ENCODE measurements around the gene TMEM80.

TMEM80 gene

GRCh38 chr11:699753-700152, 4.1 kb downstream of the TMEM80 start:
- DNase-seq: no peak

- DNase-seq: no peak
These were observed 6.3 kb downstream of the TMEM80 start for GRCh38 chr11:701741-702461.

- no peak for DNase-seq
These were observed 7.1 kb downstream of the TMEM80 start for GRCh38 chr11:702462-703461.

- no peak for DNase-seq
These were observed 7.9 kb downstream of the TMEM80 start for GRCh38 chr11:703506-703905.

- no peak for DNase-seq
These were observed 8.6 kb downstream of the TMEM80 start for GRCh38 chr11:704228-704674.

GRCh38 chr11:704781-705645, 9.4 kb downstream of the TMEM80 start:
- DNase-seq: no peak

GRCh38 chr11:705646-706438, 10.2 kb downstream of the TMEM80 start, which contains the start of gene EPS8L2:
TSS of gene EPS8L2 (plus strand) at chr11:706231. CDS start at chr11:709408, 3,177 bp downstream.
- DNase-seq: no peak

- DNase-seq: no peak
These were observed 10.9 kb downstream of the TMEM80 start for GRCh38 chr11:706439-706956.

GRCh38 chr11:706957-707816, 11.6 kb downstream of the TMEM80 start:
- DNase-seq: no peak

GRCh38 chr11:707817-708420, 12.3 kb downstream of the TMEM80 start:
- no peak for DNase-seq

GRCh38 chr11:708511-708910, 12.9 kb downstream of the TMEM80 start:
- no peak for DNase-seq

- no peak for DNase-seq
These were observed 13.7 kb downstream of the TMEM80 start for GRCh38 chr11:709109-709997.

- no peak for DNase-seq
These were observed 18.8 kb downstream of the TMEM80 start for GRCh38 chr11:714436-714835.

GRCh38 chr11:719214-720016, 23.8 kb downstream of the TMEM80 start:
- no peak for DNase-seq

GRCh38 chr11:720017-720641, 24.5 kb downstream of the TMEM80 start:
- DNase-seq: no peak

GRCh38 chr11:720642-721246, 25.1 kb downstream of the TMEM80 start:
- no peak for DNase-seq

GRCh38 chr11:721247-721740, 25.7 kb downstream of the TMEM80 start:
- no peak for DNase-seq

Measured in central memory CD4-positive, alpha-beta T cell (primary cell).